CD4-positive, alpha-beta T cell (primary cell): Measurements from ENCODE around the gene ZNF536. TPM values are rescaled to one million over a fixed set of nuclear protein-coding genes. Genes with fewer than 3 reads are reported as not detected.

Experiments used
- ATAC-seq: fragments of 200-7000 bp; cut with Tn5 transposase; one replicate; pipeline ENCODE4 v1.10.0; 2022; ENCODE audit warnings: mild to moderate bottlenecking; ENCODE audit not compliant: poor library complexity
- CTCF ChIA-PET: fragments of 350-600 bp; sonication (Branson Sonifier 250); formaldehyde crosslinking; loops from one replicate; lab custom pipeline; 2021; ENCODE audit warnings: antibody characterized with exemption, inconsistent platforms; lab: Charles Lee
- POLR2A ChIA-PET: fragments of 350-600 bp; sonication (Branson Sonifier 250); formaldehyde crosslinking; loops from one replicate; lab custom pipeline; 2021; ENCODE audit warnings: antibody characterized with exemption, inconsistent platforms; lab: Charles Lee
- DNase-seq, 14 experiments: peaks; one replicate each; pipeline ENCODE4 v3.0.0-alpha.2; 2013 to 2020; ENCODE audit warnings: mixed read lengths in 2 of 14
- H3K27ac ChIP-seq, 2 donors: one replicate each; pipeline versions ENCODE4 v1.5.1 to v1.7.0; 2013; ENCODE audit warnings: low read length in 2 of 2, low read depth in 1 of 2, mild to moderate bottlenecking in 1 of 2
- H3K27me3 ChIP-seq, 2 experiments: 1 replicate in 1 of 2; 2 replicates in 1 of 2; pipeline versions ENCODE4 v1.6.1 to v1.7.0; 2013; ENCODE audit warnings: low read length in 2 of 2, control low read depth in 1 of 2, mild to moderate bottlenecking in 1 of 2, moderate library complexity in 1 of 2; ENCODE audit not compliant: insufficient read depth in 2 of 2, control insufficient read depth in 1 of 2
- H3K36me3 ChIP-seq: one replicate; pipeline ENCODE4 v1.6.1; 2013; ENCODE audit warnings: low read length, control low read depth; ENCODE audit not compliant: insufficient read depth
- H3K4me1 ChIP-seq: one replicate; pipeline ENCODE4 v1.6.1; 2013; ENCODE audit warnings: low read length, control low read depth; ENCODE audit not compliant: insufficient read depth
- H3K4me3 ChIP-seq: one replicate; pipeline ENCODE4 v1.5.1; 2013; ENCODE audit warnings: mild to moderate bottlenecking, low read length, moderate library complexity
- H3K9me3 ChIP-seq, 2 experiments: 1 replicate in 1 of 2; 2 replicates in 1 of 2; pipeline versions ENCODE4 v1.6.1 to v1.7.0; 2013; ENCODE audit warnings: low read length in 2 of 2, mild to moderate bottlenecking in 2 of 2, control low read depth in 1 of 2, moderate library complexity in 1 of 2; ENCODE audit not compliant: control insufficient read depth in 1 of 2, insufficient read depth in 1 of 2
- H3K27ac Mint-ChIP-seq: one replicate; pipeline ENCODE4 v1.8.0; 2020; ENCODE audit warnings: mixed read lengths
- H3K27me3 Mint-ChIP-seq: one replicate; pipeline ENCODE4 v1.8.0; 2021; ENCODE audit warnings: mixed read lengths
- H3K36me3 Mint-ChIP-seq: one replicate; pipeline ENCODE4 v1.8.0; 2021; ENCODE audit warnings: low read depth, mixed read lengths
- H3K4me1 Mint-ChIP-seq: one replicate; pipeline ENCODE4 v1.8.0; 2021; ENCODE audit warnings: low read depth, mixed read lengths
- H3K4me3 Mint-ChIP-seq: one replicate; pipeline ENCODE4 v1.8.0; 2020; ENCODE audit warnings: mild to moderate bottlenecking, mixed read lengths
- H3K9me3 Mint-ChIP-seq: one replicate; pipeline ENCODE4 v1.8.0; 2020; ENCODE audit warnings: mixed read lengths
- intact Hi-C, 2 experiments: fragments of 100-400 bp; cut with DNase I in 1 of 2; cut with micrococcal nuclease in 1 of 2; formaldehyde crosslinking; loops; one replicate each; pipeline versions ENCODE4 v1.15.1 to v1.9.0; 2023 to 2025; cut with DNase I, micrococcal nuclease
- total RNA-seq, 174 experiments: library from RNA in 2 of 174; stranded (reverse) in 2 of 174; gene quantifications; one replicate each; pipeline ENCODE4 v1.2.3 and lab custom pipeline; 2021 to 2026
- TF ChIP-seq, protein P1 (sequence below): fragments of 200-600 bp; IDR thresholded peaks from one replicate; pipeline ENCODE4 v1.8.0; 2022; ENCODE audit warnings: antibody characterized with exemption, mild to moderate bottlenecking

The ZNF536 gene
- total RNA-seq, 2 experiments from 2014 or later = not detected

DNA sequence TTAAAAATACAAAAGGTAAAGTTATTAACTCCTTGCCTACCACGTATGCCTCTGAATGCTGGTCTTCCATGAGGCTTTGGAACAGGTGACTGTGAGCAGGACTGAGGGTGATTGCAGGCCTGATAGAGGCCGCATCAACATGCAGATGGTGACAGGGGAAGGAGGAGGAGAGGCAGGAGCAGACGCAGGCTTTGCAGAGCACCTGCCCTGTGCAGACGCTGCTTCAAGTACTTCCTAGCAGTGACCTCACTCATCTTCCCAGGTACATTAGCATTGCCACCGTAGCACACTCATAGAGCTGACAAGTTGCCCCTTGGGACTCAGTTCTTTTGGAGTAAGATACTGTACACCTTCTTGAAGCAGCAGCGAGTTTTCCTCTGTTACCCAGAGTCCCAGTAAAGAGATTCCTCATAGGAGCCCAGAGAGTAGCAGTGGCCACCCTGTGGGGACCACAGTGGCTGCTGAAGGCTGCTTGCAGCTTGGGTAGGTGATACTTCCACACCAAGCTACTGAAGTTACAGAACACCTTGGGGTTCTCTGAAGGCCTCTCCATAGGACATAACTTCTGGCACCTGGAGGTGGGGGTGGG is 56.0 kb downstream of the ZNF536 start:
- CTCF ChIA-PET = no interaction called here
- Histone ChIP-seq H3K27ac (no peak overlapping the region), H3K9me3 (peaks cover 0 to 12% of the 10 kb centered on the region in 2 experiments), H3K4me1 (no peaks in the 10 kb centered on the region), H3K4me3 (no peak overlapping the region), H3K36me3 (no peaks in the 10 kb centered on the region), H3K27me3 (no peaks in the 10 kb centered on the region)
- Mint-ChIP-seq H3K4me3 (no peak overlapping the region), H3K27ac (no peak overlapping the region), H3K4me1 (no peaks in the 10 kb centered on the region), H3K9me3 (peaks cover 3% of the 10 kb centered on the region), H3K36me3 (no peaks in the 10 kb centered on the region), H3K27me3 (peaks cover 11% of the 10 kb centered on the region)
- DNase-seq (no peak), ATAC-seq (no peak)
- TF ChIP-seq, protein P1, sequence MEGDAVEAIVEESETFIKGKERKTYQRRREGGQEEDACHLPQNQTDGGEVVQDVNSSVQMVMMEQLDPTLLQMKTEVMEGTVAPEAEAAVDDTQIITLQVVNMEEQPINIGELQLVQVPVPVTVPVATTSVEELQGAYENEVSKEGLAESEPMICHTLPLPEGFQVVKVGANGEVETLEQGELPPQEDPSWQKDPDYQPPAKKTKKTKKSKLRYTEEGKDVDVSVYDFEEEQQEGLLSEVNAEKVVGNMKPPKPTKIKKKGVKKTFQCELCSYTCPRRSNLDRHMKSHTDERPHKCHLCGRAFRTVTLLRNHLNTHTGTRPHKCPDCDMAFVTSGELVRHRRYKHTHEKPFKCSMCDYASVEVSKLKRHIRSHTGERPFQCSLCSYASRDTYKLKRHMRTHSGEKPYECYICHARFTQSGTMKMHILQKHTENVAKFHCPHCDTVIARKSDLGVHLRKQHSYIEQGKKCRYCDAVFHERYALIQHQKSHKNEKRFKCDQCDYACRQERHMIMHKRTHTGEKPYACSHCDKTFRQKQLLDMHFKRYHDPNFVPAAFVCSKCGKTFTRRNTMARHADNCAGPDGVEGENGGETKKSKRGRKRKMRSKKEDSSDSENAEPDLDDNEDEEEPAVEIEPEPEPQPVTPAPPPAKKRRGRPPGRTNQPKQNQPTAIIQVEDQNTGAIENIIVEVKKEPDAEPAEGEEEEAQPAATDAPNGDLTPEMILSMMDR = no peak
- POLR2A ChIA-PET = no interaction called here
- intact Hi-C loops = no loop called here

DNA sequence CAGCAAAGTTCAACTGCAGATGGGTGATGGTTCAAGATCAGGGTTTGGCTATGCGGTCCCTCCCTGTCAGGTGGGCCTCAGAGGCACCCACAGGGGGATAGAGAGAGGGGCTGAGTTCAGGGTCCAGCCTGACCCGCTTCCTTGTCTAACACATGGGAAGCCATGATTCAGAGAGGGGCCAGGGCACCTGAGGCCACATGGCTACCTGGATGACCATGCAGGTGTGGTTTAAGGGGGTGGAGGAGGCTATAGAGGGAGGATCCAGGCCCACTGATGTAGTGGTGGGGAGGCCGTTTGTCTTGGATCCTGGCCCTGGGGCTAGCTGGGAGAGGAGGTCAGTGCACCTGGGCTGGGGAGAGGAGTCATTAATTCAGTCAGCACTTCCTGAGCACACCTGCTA is 56.7 kb downstream of the ZNF536 start:
- Mint-ChIP-seq H3K27ac (no peak overlapping the region), H3K9me3 (peaks cover 3% of the 10 kb centered on the region), H3K27me3 (peaks cover 11% of the 10 kb centered on the region), H3K36me3 (no peaks in the 10 kb centered on the region), H3K4me1 (no peaks in the 10 kb centered on the region), H3K4me3 (no peak overlapping the region)
- ChIA-PET CTCF (no interaction called here), POLR2A (no interaction called here)
- H3K9me3 ChIP-seq = peaks cover 0 to 12% of the 10 kb centered on the region in 2 experiments
- no peak for DNase-seq
- TF ChIP-seq, protein P1 = no peak
- intact Hi-C loops = no loop called here
- H3K27ac ChIP-seq = no peak overlapping the region
- H3K4me1 ChIP-seq = no peaks in the 10 kb centered on the region
- H3K36me3 ChIP-seq = no peaks in the 10 kb centered on the region
- ATAC-seq = no peak
- H3K4me3 ChIP-seq = no peak overlapping the region
- H3K27me3 ChIP-seq = no peaks in the 10 kb centered on the region

DNA sequence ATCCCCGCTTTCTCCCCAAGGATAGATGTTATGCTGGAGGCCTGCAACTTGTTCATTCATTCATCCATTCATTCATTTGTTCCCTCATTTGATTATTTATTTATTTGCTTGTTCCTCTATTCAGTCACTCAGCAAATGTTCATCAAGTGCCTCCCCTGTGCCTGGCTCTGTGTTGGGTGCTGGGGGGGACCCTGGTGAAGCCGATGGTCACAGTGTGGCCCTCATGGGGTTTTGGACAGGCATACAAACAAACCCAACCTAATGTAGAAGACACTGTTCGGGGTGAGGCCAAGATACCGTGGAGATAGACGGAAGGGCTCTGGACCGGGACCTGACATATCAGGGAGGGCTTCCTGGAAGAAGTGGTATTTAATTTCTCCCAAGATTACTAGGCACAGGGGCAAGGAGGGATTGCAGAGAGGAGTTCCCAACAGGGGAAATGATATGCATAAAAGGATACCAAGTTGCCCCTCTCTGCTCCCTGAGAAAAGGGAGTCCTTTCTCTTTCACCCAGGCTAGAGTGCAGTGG is 58.1 kb downstream of the ZNF536 start:
- no peaks in the 10 kb centered on the region for H3K4me1 ChIP-seq
- Mint-ChIP-seq H3K4me1 (no peaks in the 10 kb centered on the region), H3K9me3 (peaks cover 3% of the 10 kb centered on the region), H3K27ac (no peak overlapping the region), H3K36me3 (no peaks in the 10 kb centered on the region), H3K27me3 (peaks cover 11% of the 10 kb centered on the region), H3K4me3 (no peak overlapping the region)
- CTCF ChIA-PET = no interaction called here
- intact Hi-C loops = no loop called here
- H3K27me3 ChIP-seq = no peaks in the 10 kb centered on the region
- H3K36me3 ChIP-seq = no peaks in the 10 kb centered on the region
- no peak overlapping the region for H3K27ac ChIP-seq
- TF ChIP-seq, protein P1 = no peak
- POLR2A ChIA-PET = no interaction called here
- ATAC-seq (no peak), DNase-seq (no peak)
- H3K4me3 ChIP-seq = no peak overlapping the region
- peaks cover 0 to 12% of the 10 kb centered on the region in 2 experiments for H3K9me3 ChIP-seq
